Right lobe of liver (tissue), 6 donors: ENCODE data around the gene DNAL1. TPM values are rescaled to one million over a fixed set of nuclear protein-coding genes. Genes with fewer than 3 reads are reported as not detected.

Experiments used
- ATAC-seq, 4 donors: fragments of 200-7000 bp; cut with Tn5 transposase; one replicate each; pipeline ENCODE4 v1.9.1; 2020; ENCODE audit warnings: mild to moderate bottlenecking in 4 of 4, moderate library complexity in 4 of 4
- DNase-seq, 3 donors: peaks; one replicate each; pipeline ENCODE4 v3.0.0-alpha.2; 2020
- H3K27ac ChIP-seq, 3 donors: fragments of 200-600 bp; one replicate each; pipeline ENCODE4 v1.8.0; 2022
- H3K27me3 ChIP-seq, 2 donors: fragments of 200-600 bp; one replicate each; pipeline ENCODE4 v1.8.0; 2022
- H3K36me3 ChIP-seq, 4 donors: fragments of 200-600 bp; sonication (generic) in 1 of 4; one replicate each; pipeline versions ENCODE4 v1.5.1 to v1.8.0; 2017 to 2022; ENCODE audit warnings: control low read depth in 1 of 4
- H3K4me1 ChIP-seq, 4 donors: fragments of 200-600 bp; sonication (generic) in 1 of 4; one replicate each; pipeline versions ENCODE4 v1.5.1 to v1.8.0; 2017 to 2022; ENCODE audit warnings: control low read depth in 1 of 4
- H3K4me3 ChIP-seq, 3 donors: fragments of 200-600 bp; one replicate each; pipeline ENCODE4 v1.8.0; 2022
- H3K9me3 ChIP-seq, 4 donors: fragments of 200-600 bp; sonication (generic) in 1 of 4; one replicate each; pipeline versions ENCODE4 v1.5.1 to v1.8.0; 2017 to 2022; ENCODE audit warnings: control low read depth in 1 of 4
- CTCF ChIP-seq, 4 donors: fragments of 200-600 bp in 3 of 4; fragments of 450-650 bp in 1 of 4; IDR thresholded peaks; one replicate each; pipeline versions ENCODE4 v1.5.1 to v1.8.0; 2016 to 2022; ENCODE audit warnings: antibody characterized with exemption in 4 of 4, mild to moderate bottlenecking in 2 of 4
- POLR2A ChIP-seq: fragments of 450-650 bp; IDR thresholded peaks from one replicate; pipeline ENCODE4 v1.6.1; 2017; ENCODE audit warnings: antibody characterized with exemption, mild to moderate bottlenecking
- WGBS: methylation state at CpG from one replicate; pipeline ENCODE4 v1.1.6; 2018; ENCODE audit warnings: low coverage, low lambda C conversion rate; ENCODE audit not compliant: insufficient coverage; ENCODE audit errors: missing lambda C conversion rate; 5-methylcytosine and 5-hydroxymethylcytosine counted together
- intact Hi-C, 2 donors: fragments of 100-400 bp; cut with DNase I; formaldehyde crosslinking; loops; one replicate each; pipeline versions ENCODE4 v1.11.2 to v1.14.1; 2022
- long read RNA-seq: library from polyadenylated mRNA; unstranded; transcript quantifications from one replicate; pipeline ENCODE4 v2.0.0, GENCODE V29; 2019
- total RNA-seq, 6 experiments: library from RNA; depleted of rRNA in 2 of 6; stranded (reverse); fragments of >200 nt in 2 of 6; fragmentation: NEBNext Ultra II Directional in 3 of 6; extraction: Animal tissue kit (Norgen Biotek cat#: 25700) in 3 of 6; gene quantifications; one replicate each; pipeline versions ENCODE4 v1.1.0 to v1.2.4, GENCODE V29; 2016 to 2023
- donor health status: DM: no; HTN: yes; CAD: no.
- donor health status: DM: no; HTN: no; CAD: no.
- donor health status: DM: no; HTN: no; CAD: no.
- donor health status: DM: no; HTN: yes; CAD: no.
- donor health status: DM: no; HTN: yes; CAD: no.

DNAL1 gene
- 1 to 10 TPM; 2.7 to 5.7 (median 3.2) TPM for total RNA-seq
- long read RNA-seq, partial matches to known transcripts, result 0 of 1 reads
- long read RNA-seq, other reads (novel, unspliced or antisense), result 1 of 1 reads

DNA sequence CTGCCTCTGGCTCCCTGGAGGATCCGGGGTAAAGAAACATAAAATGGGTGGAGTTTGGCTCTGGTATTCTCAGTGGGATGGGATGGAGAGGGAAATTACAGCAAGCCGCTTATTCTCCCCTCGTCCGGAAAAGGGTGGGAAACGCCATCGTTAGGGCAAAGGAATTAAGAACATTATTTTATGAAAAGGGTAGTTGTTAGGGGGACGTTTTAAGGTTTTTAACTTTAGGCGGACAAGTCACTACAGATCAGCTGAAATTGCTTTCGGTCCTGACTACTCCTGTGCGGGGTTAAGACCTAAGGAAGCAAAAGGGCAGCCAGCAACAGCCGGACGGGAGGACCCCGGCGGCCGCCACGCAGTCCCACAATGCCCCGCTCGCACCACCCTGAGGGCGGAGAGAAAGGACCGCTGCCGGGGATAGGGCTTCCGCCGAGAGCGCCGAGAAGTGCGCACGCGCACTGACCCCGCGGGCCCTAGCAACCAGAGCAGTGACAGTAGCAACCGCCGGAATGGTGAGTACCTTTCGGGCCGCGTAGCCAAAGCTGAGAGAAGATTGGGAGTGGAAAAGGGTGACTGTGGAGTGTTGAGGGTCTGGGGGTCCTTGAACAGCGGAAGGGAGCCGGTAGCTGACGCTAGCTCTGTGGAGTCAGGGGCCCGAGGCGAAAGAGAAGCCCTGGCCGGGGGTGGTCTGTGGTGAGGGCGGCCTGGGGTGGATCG, at the start of gene DNAL1:
Gene DNAL1, plus strand, starts transcription at position 456 of the 717 bp plus-strand sequence. Its CDS starts 54 bp downstream, at position 510.
- TF ChIP-seq CTCF (IDR thresholded peaks at IDR 0.05), result no peak
- TF ChIP-seq POLR2A, result peak; percentile 73
- Histone ChIP-seq H3K36me3 (no peaks in the 10 kb centered on the region), H3K4me1 (peaks cover 0 to 7% (median 3%) of the 10 kb centered on the region in 4 donors), H3K4me3 (peak within 1 kb of the TSS; percentile 59 to 87 (median 81)), H3K27ac (peak within 1 kb of the TSS; percentile 62 to 80 (median 74)), H3K9me3 (no peaks in the 10 kb centered on the region), H3K27me3 (no peaks in the 10 kb centered on the region)
- peak; percentile 99 to 100 (median 100) for ATAC-seq
- DNase-seq, result peak; percentile 94 to 96 (median 96)
- under 1% methylated on average over 30 of the region's 43 CpGs for WGBS
- intact Hi-C loops, result no loop called here

DNA sequence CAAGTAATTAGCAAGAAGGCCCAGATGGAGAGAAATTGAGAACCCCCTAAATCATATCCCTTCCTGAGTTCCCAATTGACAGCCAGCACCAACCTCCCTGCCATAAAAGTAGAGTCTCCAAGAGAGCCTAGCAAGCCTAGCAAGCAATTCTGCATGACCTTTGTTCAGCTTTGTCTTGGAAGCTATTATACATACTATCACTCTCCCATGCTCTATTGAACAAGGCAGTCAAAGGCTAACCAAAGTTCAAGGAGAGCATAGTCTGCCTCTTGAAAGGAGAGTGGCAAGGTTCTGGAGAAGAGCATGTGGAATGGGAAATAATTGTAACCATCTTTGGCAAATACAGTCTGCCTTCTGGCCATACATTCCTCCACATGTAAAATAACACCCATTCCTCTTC, 45.3 kb upstream of the DNAL1 start:
- H3K36me3 ChIP-seq, result peaks cover 0 to 12% (median 0%) of the 10 kb centered on the region in 4 donors
- intact Hi-C loops, result no loop called here
- H3K4me3 ChIP-seq, result no peak overlapping the region
- no peaks in the 10 kb centered on the region for H3K4me1 ChIP-seq
- H3K27ac ChIP-seq, result no peak overlapping the region
- TF ChIP-seq CTCF (IDR thresholded peaks at IDR 0.05) (no peak), POLR2A (no peak)
- H3K27me3 ChIP-seq, result no peaks in the 10 kb centered on the region
- no peak for DNase-seq
- no peaks in the 10 kb centered on the region for H3K9me3 ChIP-seq
- ATAC-seq, result no peak

DNA sequence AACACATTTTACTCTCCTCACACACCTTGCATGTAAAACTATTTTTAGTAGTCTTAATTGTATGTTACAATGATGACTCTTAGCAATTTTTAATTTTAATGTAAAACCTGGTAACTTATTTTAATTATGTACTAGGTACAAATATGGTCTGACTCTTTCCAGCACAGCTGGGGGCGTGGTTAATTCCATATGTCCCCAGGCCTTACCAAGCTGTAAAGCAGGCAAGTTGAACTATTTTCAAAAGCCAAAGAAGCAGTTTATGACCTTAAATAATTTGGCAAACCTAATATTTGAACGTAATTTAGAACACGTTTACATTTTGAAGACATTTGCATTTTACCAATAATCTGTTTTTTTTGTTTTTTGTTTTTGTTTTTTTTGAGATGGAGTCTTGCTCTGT, 41.8 kb upstream of the DNAL1 start:
- H3K27me3 ChIP-seq, result no peaks in the 10 kb centered on the region
- H3K9me3 ChIP-seq, result no peaks in the 10 kb centered on the region
- intact Hi-C loops, result no loop called here
- DNase-seq (no peak), ATAC-seq (no peak)
- no peak overlapping the region for H3K27ac ChIP-seq
- TF ChIP-seq POLR2A (no peak), CTCF (IDR thresholded peaks at IDR 0.05) (no peak)
- 65% methylated on average over 3 of the region's 3 CpGs for WGBS
- no peaks in the 10 kb centered on the region for H3K36me3 ChIP-seq
- H3K4me3 ChIP-seq, result no peak overlapping the region
- H3K4me1 ChIP-seq, result no peaks in the 10 kb centered on the region

GRCh38 chr14:73606271-73606670, 38.5 kb upstream of the DNAL1 start:
- Histone ChIP-seq H3K9me3 (no peaks in the 10 kb centered on the region), H3K27ac (no peak overlapping the region), H3K27me3 (no peaks in the 10 kb centered on the region), H3K4me1 (peaks cover 0 to 3% (median under 1%) of the 10 kb centered on the region in 4 donors), H3K4me3 (no peak overlapping the region), H3K36me3 (no peaks in the 10 kb centered on the region)
- WGBS, result no CpG with 5 or more reads among the region's 3 CpGs
- no peak for DNase-seq
- intact Hi-C loops, result no loop called here
- TF ChIP-seq CTCF (IDR thresholded peaks at IDR 0.05) (no peak), POLR2A (no peak)
- ATAC-seq, result no peak
